ENCODE measurements around the gene WNK1.
"Not testable (repeated sequence)": the region's sequence is repeated elsewhere in the genome, so short reads cannot be mapped to it uniquely, and the experiment has no call there.

WNK1 gene

DNA sequence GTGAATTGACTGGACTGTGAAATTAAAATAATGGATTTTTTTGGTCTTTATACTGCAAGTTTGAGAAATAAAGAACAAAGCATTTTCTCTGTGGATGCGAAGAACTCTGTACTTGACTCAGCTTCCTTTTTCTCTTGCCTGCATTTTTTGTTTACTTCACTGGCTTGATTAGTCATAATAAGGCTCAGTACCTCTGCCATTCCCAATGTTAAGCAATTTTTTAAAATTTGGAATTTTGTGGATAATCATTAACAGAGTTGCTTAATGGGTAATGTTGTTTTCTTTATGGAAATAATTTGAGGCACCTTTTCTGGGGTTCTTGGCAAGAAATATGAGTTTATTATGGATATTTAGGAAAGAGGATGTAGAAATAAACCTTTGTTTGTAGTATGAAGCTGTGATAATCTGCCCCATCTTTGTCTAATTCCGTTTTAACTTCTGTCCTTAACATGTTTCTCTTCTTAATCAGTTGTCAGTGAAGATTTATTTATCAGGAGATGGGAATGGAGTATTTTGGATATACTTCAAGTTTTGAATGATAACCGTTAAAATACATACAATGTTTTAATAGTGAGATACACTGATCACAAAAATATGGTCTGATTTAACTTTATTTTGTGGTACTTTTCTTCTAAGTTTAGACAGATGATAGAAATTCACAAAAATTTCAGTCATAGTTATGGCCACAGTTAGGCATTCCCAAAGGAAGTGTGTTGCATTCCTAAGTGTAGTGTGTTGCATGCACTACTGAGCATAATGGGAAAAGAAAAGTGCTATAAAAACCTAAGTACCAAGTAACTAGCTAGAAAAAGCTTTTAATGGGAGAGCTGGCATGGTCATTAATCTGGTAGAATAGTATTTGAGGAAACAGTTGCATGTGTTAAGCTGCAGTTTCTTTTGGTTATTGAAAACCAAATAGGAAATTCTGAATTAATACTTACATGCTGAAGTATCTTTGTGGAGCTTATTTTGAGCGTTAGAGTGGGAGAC, 27.7 kb downstream of the WNK1 start:
- DNase-seq (ENCODE audit: low read depth) = no peak

DNA sequence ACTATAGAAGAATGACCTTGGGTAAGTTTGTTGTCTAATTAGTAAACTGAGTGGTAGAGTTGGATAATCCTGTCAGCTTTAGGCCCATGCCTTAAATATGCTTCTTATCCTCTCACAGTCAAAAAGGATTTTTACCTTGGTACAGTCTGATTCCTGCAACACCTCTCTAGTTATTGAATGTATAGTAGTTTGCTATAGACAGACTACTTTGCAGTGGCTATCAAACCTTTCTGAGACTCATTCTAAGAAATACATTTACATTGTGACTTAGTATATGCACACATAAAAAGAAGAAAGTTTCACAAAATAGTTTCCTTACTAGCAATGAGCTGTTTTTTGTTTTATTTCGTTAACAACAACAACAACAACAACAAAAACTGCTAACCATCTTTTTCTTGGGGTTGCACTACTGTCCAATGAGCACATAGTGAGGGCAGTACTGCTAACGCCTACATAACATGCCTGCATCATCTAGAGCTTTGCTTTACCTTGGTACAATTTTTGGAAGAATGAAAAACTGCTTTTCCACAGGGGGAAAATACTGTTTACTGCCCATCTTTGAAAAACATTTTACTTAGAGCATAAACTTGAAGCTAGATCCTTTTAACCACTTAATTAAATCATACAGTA, 28.5 kb downstream of the WNK1 start:
- no peak for DNase-seq (ENCODE audit: low read depth)

DNA sequence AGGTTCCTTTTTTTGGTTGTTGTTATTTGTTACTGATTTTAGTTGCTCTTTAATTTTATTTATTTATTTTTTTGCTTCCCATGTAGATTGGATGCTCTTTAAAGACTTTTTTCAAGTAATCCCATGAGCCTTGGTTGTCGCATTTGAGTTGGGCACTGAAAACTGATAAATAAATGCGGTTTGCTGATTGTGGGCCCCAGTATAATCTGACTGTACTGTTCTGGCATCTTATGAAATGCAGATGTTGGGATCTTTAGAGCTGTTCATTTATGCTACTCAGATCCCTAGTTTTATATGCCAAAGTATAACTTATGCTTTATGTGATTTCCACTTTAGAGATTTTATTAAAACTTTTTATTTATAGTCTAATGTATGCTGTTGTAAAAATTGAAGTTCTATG, 33.3 kb downstream of the WNK1 start:
- no peak for DNase-seq (ENCODE audit: low read depth)

DNA sequence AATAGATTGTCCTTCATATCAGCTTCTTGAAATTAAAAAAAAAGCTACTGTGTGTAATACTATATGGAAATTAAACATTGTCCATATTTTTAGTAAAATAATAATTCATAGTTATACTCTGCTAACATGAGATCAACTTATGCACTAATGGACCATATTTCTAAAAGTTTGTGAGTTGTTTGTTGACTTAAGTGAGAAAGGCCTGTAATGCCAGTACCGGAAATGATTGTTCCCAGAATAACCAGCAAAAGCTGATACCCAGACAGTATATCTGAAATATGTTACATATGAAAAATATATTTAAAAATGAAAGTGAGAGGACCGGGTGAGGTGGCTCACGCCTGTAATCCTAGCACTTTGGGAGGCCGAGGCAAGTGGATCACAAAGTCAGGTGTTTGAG, 35.9 kb downstream of the WNK1 start:
- no peak for DNase-seq (ENCODE audit: low read depth)

DNA sequence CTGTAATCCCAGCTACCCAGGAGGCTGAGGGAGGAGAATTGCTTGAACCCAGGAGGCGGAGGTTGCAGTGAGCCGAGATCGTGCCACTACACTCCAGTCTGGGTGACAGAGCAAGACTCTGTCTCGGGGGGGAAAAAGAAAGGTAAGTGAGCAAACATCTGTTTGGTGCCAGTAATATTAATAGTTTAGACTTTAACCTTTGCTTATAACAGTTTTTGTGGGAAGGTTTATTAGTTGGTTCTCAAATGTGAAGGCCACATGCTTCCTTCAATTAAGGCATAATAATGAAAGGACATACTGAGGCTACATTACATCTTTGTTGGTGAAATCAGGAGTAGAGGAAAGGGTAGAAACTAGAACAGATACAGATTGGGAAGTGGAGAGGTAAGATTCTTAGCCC, 36.4 kb downstream of the WNK1 start:
- DNase-seq (ENCODE audit: low read depth) = not testable (repeated sequence)

DNA sequence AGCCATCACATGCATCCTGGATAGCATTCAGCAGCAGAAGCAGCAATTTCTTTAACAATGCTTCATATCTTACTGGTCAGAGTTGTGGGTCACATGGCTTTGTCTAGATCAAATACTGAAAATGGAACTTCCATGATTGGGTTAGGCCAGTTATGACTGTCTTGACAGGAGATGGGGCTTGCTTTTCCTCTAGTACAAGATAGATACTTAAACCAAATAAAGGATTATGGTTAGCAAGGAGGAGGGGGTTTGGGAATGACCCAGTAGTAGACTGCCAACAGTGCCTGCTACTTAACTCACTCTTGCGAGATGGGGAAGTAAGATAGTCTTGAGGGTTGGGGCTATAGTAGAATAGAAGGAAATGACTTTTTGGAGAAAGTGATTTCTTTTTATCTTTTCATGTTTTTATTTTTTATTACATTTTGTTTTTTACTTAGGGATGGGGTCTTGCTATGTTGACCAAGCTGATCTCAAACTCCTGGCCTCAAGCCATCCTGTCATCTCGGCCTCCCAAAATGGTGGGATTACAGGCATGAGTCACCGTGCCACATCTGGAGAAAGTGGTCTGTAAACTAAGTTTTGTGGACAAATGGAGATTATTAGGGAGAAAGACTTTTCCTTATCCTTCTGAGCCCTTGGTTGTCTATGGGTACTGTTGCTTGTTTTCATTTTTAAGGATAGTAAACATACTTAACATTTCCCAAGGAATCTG, 37.6 kb downstream of the WNK1 start:
- DNase-seq (ENCODE audit: low read depth) = no peak

DNA sequence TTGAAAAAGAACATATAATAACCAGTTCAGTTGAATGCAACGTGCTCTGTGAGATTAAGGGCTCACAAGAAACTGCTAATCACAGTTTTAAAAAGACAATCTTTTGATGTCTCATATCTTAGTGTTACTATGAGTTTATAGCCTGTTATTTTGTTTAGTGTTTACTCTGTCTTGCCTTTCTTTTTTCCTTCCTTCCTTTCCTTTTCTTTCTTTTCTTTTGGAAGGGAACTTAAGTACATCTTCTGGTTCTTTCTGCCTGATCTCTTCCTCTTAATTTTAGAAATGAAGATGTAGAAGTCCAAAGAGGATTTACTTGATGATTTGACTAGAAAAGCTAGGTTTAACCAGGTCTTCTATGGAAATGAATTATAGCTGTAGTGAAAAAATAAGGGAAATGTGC, 38.2 kb downstream of the WNK1 start:
- no peak for DNase-seq (ENCODE audit: low read depth)

DNA sequence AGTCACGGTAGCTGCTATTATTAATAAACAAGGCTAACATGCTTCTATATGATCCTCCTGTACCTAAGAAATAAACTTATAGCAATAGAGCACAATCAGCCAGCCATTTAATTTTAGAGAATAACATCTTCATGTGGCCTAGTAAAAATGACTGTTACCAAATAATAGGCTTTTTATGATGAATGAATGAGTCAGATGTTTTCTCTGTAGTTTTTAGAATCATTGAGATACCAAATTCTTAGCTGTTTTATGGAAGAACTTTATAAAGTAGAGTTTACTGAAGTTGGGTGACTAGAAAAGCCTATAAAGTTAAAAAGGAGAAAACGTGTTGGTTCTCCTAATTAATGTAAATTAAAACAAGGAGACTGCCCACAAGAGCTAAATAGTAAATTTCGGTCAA, 40.7 kb downstream of the WNK1 start:
- DNase-seq (ENCODE audit: low read depth) = no peak

DNA sequence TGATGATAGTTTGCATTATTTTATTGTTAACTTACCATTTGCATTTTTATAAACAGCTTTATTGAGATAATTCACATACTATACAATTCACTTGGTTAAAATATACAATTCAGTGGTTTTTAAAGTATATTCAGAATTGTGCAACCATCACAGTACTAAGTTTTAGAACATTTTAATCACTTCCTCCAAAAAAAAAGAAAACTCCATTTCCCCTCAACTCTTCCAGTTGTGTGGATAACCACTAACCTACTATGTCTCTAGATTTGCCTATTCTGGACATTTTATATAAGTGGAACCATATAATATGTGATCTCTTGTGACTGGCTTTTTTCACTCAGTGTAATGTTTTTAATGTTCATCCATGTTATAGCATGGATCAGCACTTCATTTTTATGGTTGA, 41.3 kb downstream of the WNK1 start:
- DNase-seq (ENCODE audit: low read depth) = no peak

DNA sequence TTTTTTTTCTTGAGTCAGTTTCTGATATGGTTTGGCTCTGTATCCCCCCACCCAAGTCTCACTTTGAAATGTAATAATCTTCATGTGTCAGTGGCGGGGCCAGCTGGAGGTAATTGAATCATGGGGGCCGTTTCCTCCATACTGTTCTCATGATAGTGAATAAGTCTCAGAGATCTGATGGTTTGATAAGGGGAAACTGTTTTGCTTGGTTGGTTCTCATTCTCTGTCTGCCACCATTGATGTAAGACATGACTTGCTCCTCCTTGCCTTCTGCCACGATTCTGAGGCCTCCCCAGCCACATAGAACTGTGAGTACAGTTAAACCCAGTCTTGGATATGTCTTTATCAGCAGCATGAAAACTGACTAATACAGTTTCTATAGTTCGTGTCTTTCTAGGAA, 42.9 kb downstream of the WNK1 start:
- no peak for DNase-seq (ENCODE audit: low read depth)

DNA sequence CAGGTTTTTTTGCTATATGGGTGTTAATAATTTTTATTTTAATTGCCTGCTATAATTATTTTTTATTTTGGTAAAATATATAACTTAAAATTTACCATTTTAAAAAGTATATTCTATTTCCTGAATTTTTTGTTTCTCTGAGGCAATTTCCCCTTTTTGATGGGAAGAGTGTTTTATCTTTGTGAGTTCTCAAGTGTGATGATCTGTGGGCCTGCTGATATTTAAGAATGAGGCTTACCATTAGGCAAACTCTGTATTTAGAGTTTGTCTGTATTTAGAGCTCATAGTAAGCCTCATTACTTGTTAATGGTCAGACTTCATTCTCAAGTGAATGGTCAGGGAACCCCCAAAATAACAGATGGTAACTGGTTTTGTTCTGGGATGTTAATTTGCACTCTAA, 48.0 kb downstream of the WNK1 start:
- no peak for DNase-seq (ENCODE audit: low read depth)

DNA sequence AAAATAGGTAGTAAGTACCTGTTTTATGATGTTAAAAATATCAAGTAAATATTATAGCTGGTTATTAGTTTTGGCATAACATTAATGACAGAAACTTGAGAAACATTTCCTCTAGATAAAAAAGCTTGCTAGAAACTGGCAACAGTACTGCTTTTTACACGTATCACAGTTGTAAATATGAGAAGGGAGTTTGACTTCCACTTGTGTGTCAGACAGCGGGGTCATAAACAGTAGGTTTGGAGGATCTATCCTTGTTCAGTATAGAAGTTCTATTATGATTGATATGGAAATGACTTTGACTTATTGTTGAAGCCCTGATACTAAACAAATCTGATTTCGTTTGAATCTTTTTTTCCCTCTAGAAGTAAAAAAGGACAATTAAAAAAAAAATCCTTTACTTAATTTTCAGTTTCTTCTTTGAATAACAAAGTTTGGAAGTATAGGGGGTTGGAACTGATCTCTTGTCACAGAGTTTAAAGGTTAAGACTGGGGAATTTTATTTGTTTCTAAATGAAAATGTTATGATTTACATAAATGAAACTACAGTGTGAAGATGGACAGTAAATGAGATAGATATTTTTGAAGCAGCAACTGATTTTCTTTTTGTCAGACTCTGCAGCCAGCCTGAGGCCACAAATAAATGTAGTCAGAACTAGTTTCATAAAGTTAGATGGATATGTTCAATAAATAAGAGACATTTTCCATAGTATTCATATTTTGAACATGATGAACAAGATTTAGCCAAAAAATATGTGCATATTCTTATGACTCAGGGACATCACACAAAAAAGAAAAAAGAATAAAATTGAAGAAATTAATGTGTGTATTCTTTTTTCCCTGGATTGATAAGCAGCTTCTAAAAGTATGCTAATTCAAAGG, 50.1 kb downstream of the WNK1 start:
- no peak for DNase-seq (ENCODE audit: low read depth)

DNA sequence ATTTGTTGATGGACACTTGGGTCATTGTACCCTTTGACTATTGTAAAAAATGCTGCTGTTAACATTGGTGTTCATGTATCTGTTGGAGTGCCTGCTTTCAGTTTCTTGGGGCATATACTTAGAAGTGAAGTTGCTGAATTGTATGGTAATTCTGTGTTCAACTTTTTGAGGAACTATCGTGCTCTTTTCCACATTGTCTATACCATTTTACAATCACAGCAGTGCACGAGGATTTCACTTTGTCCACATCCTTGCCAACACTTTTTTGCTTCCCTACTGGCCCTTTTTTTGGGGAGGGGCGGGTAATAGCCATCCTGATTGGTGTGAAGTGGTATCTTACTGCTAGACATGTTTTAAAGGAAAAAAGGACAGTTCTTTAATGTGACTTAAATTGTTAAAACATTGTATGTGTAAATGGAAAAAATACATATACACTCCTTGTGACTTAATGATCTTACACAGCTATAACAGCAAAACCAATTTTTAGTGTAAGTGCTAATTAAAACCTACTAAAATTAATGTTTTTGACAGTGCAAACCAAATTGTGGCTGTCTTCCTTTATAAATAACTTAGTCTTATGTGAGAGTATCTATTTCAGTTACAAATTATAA, 52.7 kb downstream of the WNK1 start:
- DNase-seq (ENCODE audit: low read depth) = no peak

DNA sequence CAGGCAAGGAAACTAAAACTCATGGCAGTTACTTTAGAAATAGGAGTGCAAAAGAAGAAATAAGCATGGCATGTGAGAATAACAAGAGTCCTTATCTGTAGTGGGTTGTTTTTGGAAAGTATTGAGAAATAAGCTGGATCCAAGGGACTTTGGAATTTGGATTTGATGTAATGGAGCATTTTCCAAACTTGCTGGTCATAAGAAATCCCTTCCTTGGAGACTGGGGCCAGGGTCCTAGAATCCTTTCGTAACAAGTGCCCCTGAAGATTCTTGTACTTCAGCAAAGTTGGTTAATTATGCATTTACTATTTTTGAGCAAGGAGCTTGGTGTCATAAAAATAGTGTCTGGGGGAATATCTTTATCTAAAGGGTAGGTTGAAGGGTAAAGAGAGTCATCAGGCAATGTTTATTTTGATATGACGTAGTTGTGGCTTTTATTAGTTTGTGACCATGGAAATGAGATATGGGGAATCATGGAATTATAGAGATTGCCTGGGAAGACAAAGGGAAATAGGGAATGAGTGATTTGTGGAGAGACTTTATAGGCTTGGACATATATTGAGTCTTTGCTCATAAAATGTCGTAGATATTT, 53.9 kb downstream of the WNK1 start:
- no peak for DNase-seq (ENCODE audit: low read depth)

DNA sequence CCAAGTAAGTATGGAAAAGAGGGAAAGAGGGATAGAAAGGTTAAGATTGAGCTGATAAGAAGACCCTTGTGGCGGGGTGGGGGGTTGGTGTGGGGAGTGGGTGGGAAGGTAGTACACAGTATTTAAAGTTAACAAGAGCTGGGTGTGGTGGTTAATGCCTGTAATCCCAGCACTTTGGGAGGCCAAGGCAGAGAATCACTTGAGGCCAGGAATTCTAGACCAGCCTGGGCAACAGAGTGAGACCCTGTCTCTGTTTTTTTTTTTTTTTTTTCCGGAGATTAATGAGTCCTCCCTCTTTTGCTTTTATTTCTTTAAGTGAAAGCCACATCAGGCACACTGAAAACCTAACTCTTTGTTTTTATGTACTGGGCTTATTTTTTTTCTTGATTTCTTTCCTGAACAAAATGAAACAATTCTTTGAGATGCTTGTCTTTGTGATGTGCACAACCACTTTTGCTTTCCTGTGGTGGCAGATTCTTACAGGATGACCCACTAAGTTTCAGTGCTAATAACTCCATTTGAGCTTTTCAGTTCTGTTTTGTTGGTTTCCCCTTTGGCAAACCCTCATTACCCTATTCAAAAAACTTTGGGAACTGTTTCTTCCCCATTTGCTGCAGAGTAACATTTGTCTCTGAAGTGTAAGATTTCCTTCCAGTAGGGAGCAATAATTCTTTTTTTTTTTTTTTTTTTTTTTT, 54.8 kb downstream of the WNK1 start:
- no peak for DNase-seq (ENCODE audit: low read depth)

DNA sequence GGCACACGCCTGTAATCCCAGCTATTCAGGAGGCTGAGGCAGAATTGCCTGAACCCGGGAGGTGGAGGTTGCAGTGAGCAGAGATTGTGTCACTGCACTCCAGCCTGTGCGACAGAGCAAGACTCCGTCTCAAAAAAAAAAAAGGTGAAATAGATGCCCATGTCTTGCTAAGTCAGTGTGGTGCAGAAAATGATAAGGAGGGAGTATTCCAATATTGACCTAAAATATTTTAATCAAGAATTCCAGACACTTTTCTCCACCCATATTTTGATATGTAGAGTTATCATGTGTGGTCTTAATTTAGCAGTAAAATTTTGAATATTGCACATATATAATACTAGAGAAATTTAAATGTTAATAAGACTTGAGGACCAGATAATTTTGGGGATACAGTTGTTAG, 57.7 kb downstream of the WNK1 start:
- no peak for DNase-seq (ENCODE audit: low read depth)

DNA sequence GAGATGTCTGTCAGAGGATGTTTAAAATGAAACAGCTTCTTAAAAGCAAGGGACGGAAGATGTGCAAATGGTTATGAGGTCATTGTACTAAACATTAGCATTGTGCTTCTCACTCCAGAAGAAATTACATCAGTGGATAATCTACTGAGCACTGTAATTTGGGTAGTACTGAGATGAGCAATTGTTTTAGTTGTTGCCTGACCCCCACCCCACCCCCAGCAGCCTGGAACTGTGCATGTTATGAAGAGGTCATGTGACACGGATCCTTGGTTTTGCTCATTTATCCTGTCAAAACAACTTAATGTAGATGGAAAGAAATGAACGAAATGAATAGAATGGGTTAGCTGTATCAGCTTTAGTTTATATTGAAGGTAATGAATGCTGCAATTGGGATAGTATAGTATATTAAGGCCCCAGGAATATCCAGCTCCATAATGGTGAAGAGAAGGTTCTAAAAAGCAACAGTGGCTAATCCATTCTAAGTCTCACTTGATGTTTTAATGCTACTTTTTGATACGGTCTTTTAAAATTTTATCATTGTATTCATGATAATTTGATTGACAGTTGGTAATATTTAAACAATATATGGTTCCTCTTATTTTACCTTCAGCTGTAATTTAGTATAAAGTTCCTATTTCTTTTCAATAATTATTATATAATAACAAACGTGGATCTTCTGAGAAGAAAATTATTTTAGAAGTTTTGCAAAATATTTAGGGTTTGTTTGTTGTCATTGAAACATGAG, 58.5 kb downstream of the WNK1 start:
- DNase-seq (ENCODE audit: low read depth) = no peak

DNA sequence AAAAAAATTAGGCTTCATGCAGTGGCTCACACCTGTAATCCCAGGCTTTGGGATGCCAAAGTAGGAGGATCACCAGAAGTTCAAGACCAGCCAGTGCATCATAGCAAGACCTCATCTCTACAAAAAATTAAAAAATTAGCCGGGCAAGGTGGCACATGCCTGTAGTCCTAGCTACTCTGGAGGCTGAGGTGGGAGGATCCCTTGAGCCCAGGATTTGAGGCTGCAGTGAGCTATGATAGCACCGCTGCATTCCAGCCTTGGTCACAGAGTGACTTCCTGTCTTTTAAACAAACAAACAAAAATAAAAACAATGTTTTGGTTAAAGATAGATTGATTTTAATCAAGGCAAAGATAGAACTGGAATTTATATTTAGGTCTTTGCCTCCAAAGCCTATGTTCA, 60.6 kb downstream of the WNK1 start:
- DNase-seq (ENCODE audit: low read depth) = no peak

DNA sequence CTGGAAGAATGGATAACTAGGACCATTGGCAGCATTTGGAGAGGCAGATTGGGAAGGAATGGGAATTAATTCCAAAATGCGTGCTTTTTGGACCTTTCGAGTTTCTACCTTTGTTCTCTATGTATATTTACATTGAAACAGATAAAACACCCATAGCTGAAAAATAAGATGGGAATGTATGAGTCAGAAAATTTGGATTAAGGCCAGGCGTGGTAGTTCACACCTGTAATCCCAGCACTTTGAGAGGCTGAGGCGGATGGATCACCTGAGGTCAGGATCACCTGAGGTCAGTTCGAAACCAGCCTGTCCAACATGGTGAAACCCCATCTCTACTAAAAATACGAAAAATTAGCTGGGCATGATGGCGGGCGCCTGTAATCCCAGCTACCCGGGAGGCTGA, 65.1 kb downstream of the WNK1 start:
- DNase-seq (ENCODE audit: low read depth) = not testable (repeated sequence)

Measured in fibroblast of the conjunctiva (primary cell).